Progenitor cell of endocrine pancreas (in vitro differentiated cells): Measurements from ENCODE around the gene SWSAP1. TPM values are rescaled to one million over a fixed set of nuclear protein-coding genes. Genes with fewer than 3 reads are reported as not detected.
A peak's percentile ranks its signal among the peaks of the same experiment; 100 is the strongest.
"Not testable (repeated sequence)": the region's sequence is repeated elsewhere in the genome, so short reads cannot be mapped to it uniquely, and the experiment has no call there.

Experiments
- DNase-seq: peaks from one replicate; pipeline ENCODE4 v3.0.0; 2021; ENCODE audit warnings: low spot score; ENCODE audit not compliant: unreplicated experiment
- H3K27ac Mint-ChIP-seq: 2 replicates; pipeline ENCODE4 v1.8.0; 2021; ENCODE audit warnings: mild to moderate bottlenecking, moderate library complexity, mixed read lengths
- H3K27me3 Mint-ChIP-seq: 2 replicates; pipeline ENCODE4 v1.8.0; 2021; ENCODE audit warnings: mixed read lengths
- H3K36me3 Mint-ChIP-seq: 2 replicates; pipeline ENCODE4 v1.8.0; 2022; ENCODE audit warnings: mixed read lengths; ENCODE audit not compliant: insufficient read depth
- H3K4me1 Mint-ChIP-seq: 2 replicates; pipeline ENCODE4 v1.8.0; 2021; ENCODE audit warnings: low read depth, mixed read lengths
- H3K4me3 Mint-ChIP-seq: 2 replicates; pipeline ENCODE4 v1.8.0; 2021; ENCODE audit warnings: low read depth, mild to moderate bottlenecking, moderate library complexity, mixed read lengths
- H3K9me3 Mint-ChIP-seq: 2 replicates; pipeline ENCODE4 v1.8.0; 2021; ENCODE audit warnings: low read depth, mixed read lengths
- total RNA-seq: library from RNA; stranded (reverse); gene quantifications from 2 replicates; pipeline ENCODE4 v1.2.1, GENCODE V29; 2021
- TF ChIP-seq, protein P1 (sequence below): fragments of 200-600 bp; sonication (generic); IDR thresholded peaks from one replicate; pipeline ENCODE4 v1.5.0; 2021; ENCODE audit warnings: antibody characterized with exemption, mild to moderate bottlenecking; ENCODE audit not compliant: unreplicated experiment

Gene SWSAP1
- total RNA-seq, 1 donor from 2014 or later, result 3.2 TPM

DNA sequence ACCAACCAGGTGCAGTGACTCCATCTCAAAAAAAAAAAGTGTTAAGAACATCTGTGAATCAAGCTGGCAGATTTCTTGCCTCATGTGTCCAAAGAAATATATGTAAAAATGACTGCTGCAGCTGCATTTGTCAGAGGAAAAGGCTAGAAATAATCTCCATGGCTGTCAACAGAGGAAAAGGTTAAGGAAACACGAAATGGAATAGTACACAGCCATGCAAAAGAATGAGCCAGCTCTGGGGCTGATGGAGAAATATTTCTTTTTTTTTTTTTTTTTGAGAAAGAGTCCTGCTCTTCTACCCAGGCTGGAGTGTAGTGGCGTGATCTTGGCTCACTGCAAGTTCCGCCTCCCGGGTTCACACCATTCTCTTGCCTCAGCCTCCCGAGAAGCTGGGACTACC lies 41.6 kb upstream of the SWSAP1 start:
- Mint-ChIP-seq H3K36me3 (peaks cover 24% of the 10 kb centered on the region), H3K4me3 (no peak overlapping the region), H3K27ac (no peak overlapping the region), H3K4me1 (peaks cover 1% of the 10 kb centered on the region), H3K27me3 (no peaks in the 10 kb centered on the region), H3K9me3 (no peaks in the 10 kb centered on the region)
- DNase-seq, result no peak
- TF ChIP-seq, protein P1, sequence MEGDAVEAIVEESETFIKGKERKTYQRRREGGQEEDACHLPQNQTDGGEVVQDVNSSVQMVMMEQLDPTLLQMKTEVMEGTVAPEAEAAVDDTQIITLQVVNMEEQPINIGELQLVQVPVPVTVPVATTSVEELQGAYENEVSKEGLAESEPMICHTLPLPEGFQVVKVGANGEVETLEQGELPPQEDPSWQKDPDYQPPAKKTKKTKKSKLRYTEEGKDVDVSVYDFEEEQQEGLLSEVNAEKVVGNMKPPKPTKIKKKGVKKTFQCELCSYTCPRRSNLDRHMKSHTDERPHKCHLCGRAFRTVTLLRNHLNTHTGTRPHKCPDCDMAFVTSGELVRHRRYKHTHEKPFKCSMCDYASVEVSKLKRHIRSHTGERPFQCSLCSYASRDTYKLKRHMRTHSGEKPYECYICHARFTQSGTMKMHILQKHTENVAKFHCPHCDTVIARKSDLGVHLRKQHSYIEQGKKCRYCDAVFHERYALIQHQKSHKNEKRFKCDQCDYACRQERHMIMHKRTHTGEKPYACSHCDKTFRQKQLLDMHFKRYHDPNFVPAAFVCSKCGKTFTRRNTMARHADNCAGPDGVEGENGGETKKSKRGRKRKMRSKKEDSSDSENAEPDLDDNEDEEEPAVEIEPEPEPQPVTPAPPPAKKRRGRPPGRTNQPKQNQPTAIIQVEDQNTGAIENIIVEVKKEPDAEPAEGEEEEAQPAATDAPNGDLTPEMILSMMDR, result no peak

DNA sequence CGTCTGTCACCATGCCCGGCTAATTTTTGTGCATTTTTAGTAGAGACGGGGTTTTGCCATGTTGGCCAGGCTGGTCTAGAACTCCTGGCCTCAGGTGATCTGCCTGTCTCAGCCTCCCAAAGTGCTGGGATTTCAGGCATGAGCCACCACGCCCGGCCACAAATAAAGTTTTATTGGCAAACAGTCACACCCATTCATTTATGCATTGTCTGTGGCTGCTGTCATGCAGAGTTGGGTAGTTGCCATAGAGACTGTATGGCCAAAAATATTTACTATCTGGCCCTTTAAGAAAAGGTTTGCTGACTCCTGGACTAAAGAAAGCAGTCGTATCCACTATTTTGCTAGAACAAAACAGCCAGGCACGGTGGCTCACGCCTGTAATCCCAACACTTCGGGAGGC lies 40.6 kb upstream of the SWSAP1 start:
- H3K36me3 Mint-ChIP-seq, result peaks cover 24% of the 10 kb centered on the region
- H3K4me3 Mint-ChIP-seq, H3K4me1 Mint-ChIP-seq, H3K27me3 Mint-ChIP-seq, H3K27ac Mint-ChIP-seq, H3K9me3 Mint-ChIP-seq, DNase-seq: not testable (repeated sequence)

DNA sequence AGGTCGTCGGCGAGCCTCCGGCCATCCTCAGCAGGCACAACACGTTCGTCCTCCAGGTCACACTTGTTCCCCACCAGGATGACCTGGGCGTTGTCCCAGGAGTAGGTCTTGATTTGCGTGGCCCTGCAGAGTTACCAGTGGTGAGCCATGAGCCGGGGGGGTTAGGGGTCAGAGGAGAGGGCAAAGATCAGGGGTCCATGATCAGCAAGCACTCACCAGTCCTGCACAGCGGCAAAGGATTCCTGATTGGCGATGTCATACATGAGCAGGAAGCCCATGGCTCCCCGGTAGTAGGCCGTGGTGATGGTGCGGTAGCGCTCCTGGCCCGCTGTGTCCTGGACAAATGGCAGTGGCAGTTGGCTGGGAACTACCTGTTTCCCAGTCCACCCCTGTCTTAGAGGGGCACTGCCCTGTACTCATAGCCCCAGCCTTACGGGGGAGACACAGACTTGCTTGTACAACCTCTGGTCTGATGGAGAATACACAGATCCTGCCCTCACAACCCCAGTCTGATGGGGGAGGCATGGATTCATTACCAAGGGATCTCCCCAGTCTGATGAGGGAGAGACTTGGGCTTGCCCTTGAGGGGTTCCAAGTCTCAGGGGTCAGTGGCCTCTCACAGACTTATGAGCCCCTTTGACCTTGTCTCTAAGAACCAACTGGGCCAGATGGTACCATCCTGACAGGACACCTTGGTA lies 38.9 kb upstream of the SWSAP1 start:
- TF ChIP-seq, protein P1, result no peak
- no peak for DNase-seq
- no peak overlapping the region for H3K27ac Mint-ChIP-seq
- peaks cover 22% of the 10 kb centered on the region for H3K36me3 Mint-ChIP-seq
- peaks cover 9% of the 10 kb centered on the region for H3K4me1 Mint-ChIP-seq
- no peaks in the 10 kb centered on the region for H3K27me3 Mint-ChIP-seq
- no peaks in the 10 kb centered on the region for H3K9me3 Mint-ChIP-seq
- H3K4me3 Mint-ChIP-seq, result no peak overlapping the region

DNA sequence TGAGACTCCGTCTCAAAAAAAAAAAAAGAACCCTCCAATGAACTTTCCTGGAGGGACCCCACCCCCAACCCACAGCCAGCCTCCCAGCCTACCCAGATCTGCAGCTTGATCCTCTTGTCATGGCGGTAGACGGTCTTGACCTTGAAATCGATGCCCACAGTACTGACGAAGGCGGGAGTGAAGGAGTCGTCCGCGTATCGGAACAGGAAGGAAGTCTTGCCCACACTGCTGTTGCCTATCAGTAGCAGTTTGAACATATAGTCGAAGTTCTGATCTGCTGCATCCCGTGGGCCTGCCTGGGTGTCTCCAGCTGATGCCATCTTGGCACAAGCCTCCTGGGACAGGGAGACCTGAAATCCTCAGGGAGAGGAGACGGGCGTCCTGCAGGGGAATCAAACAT lies 37.4 kb upstream of the SWSAP1 start:
- DNase-seq, result no peak
- Mint-ChIP-seq H3K4me1 (peaks cover 9% of the 10 kb centered on the region), H3K4me3 (no peak overlapping the region), H3K27ac (no peak overlapping the region), H3K27me3 (no peaks in the 10 kb centered on the region), H3K9me3 (no peaks in the 10 kb centered on the region), H3K36me3 (peaks cover 20% of the 10 kb centered on the region)
- TF ChIP-seq, protein P1, result no peak

DNA sequence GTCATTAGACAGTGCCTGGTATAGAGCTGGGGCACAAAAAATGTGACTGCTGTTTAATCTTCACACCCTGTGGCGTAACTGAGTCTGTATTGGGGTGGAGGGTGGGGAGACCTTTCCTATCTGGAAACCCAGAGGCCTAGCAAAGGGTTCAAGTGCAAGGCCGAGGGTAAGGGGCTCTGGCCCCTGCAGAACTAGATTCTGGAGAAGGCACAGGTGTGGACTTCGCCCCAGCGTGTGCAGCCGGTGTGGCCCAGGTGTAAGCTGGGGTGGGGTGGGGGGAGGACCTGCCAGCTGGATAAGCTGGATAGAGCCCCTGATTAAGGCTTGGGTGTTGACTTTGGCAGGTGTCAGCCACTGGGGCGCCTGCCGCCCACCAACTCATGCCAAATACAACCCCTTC lies 36.3 kb upstream of the SWSAP1 start:
- Mint-ChIP-seq H3K27me3 (no peaks in the 10 kb centered on the region), H3K27ac (no peak overlapping the region), H3K36me3 (peaks cover 16% of the 10 kb centered on the region), H3K4me3 (peak overlapping the region; percentile 81), H3K4me1 (peaks cover 9% of the 10 kb centered on the region), H3K9me3 (no peaks in the 10 kb centered on the region)
- TF ChIP-seq, protein P1, result no peak
- DNase-seq, result no peak

DNA sequence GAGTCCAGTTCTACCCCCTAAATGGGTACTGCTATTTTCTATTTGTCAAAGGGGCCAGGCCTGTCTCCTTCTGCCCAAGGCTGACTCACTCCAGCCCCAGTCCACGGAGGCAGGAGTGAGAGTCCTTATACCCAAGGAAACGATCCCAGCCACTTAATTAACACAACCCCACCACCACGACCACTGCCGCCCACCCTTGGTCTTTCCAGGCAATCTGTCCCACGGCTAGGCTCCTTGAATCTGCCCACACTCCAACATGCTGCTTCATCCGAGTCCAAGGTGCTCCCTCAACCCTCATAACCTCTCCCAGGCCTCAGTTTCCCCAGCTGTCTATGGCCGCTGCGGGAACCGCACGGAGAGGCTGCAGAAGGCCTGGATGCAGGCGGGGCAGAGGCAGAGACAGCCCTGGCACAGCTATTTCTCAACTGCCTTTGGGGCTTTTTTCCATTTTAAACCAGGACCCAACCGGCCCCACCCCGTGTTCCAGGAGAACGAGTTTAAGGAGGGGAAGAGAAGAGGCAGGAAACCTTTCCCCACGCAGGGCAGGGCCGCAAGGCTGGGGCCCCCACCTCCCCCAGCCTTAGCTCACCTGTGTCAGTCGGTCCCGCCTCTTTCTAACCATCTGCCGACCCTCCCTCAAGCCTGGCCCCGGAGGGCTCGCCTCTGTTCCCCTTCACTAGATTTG lies 35.8 kb upstream of the SWSAP1 start:
- no peak overlapping the region for H3K27ac Mint-ChIP-seq
- TF ChIP-seq, protein P1, result no peak
- no peaks in the 10 kb centered on the region for H3K27me3 Mint-ChIP-seq
- H3K9me3 Mint-ChIP-seq, result no peaks in the 10 kb centered on the region
- DNase-seq, result no peak
- H3K4me1 Mint-ChIP-seq, result peaks cover 9% of the 10 kb centered on the region
- H3K4me3 Mint-ChIP-seq, result peak overlapping the region; percentile 81
- peaks cover 14% of the 10 kb centered on the region for H3K36me3 Mint-ChIP-seq
